GM12891 (cell line): ENCODE measurements around the gene FSTL1.

Source experiments
- PAX5 ChIP-seq: IDR thresholded peaks from 2 replicates; pipeline ENCODE4 v1.6.1; 2011; ENCODE audit warnings: low read length, moderate library complexity, mild to moderate bottlenecking; ENCODE audit not compliant: insufficient read depth, severe bottlenecking
- POLR2A ChIP-seq: IDR thresholded peaks from 2 replicates; pipeline ENCODE4 v1.6.1; 2011; ENCODE audit warnings: low read depth, low read length, control low read depth
- POLR2AphosphoS5 ChIP-seq: IDR thresholded peaks from 2 replicates; pipeline ENCODE4 v1.6.1; 2011; ENCODE audit warnings: low read depth, low read length, control low read depth
- SPI1 ChIP-seq: IDR thresholded peaks from 2 replicates; pipeline ENCODE4 v1.6.1; 2011; ENCODE audit warnings: low read depth, low read length, control low read depth
- TAF1 ChIP-seq: IDR thresholded peaks from 2 replicates; pipeline ENCODE4 v1.6.1; 2011; ENCODE audit warnings: low read depth, low read length, control low read depth

DNA sequence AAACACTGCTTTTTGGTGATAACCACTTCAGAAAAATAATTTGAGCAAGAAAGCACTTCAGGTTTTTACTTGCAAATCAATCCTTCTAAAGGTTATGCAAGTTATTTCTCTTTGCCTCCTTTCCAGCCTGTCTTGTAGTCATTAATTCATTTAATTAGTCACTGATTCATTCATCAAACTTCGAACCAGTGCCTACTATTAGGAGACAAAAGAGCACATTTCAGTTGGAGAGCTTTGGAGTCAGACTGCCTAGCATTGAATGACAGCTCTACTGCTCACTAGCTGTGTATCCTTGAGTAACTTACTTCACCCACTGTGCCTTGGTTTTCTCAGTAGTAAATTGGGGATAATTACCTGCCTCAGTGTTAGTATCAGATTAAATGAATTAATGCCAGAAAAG, 86.7 kb downstream of the FSTL1 start:
- TF ChIP-seq POLR2AphosphoS5, result no peak
- no peak for TF ChIP-seq POLR2A
- no peak for TF ChIP-seq PAX5
- TF ChIP-seq TAF1, result no peak
- TF ChIP-seq SPI1, result no peak
